CD4-positive, alpha-beta T cell treated with Interleukin-4 for 4 hours (primary cell): Measurements from ENCODE around the gene LPP.
A peak's percentile ranks its signal among the peaks of the same experiment; 100 is the strongest.
"Not testable (repeated sequence)": the region's sequence is repeated elsewhere in the genome, so short reads cannot be mapped to it uniquely, and the experiment has no call there.

ENCODE experiments used
- DNase-seq: peaks from one replicate; pipeline ENCODE4 v3.0.0-alpha.2; 2020

The LPP gene

DNA sequence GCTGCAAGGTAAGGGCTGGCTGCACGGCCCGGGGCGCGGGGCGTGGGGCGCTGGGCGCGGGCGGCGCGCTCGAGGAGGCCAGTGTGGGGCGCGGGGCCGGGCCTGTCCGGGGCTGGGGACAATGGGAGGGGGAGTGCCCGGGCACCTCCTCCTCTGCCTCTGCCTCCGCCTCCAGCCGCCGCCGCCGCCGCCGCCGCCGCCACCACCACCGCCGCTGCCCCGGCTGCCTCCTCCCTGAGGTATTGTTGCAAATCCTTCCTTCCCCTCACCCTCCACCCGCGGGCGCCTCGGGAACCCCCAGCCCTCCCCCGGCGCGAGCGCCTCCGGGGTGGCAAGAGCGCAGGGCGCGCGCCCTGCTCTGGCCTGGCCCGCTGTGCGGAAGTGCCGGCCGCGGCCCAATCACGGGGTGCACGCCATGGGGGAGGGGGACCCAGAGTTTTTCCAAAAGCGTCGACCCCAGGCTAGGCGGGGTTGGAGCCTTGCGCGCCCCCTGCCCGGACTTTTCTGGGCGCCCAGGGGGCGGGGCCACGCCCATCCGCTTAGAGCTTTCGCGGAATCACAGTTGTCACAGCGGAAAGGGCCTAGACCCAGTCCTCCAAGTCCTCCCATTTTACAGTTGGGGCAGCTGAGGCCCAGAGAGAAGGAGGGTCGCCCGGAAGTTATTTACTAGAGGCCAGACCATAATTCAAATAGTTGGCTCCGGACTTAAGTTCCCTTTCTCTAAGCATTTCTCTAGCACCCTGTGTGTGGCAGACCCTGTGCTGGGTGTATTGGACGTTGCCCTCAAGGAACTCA is at the start of gene LPP:
Gene LPP (plus strand): TSS at position 144 of the 795 bp plus-strand sequence. CDS start 251,964 bp downstream, outside the sequence.
- DNase-seq: peak; percentile 87

DNA sequence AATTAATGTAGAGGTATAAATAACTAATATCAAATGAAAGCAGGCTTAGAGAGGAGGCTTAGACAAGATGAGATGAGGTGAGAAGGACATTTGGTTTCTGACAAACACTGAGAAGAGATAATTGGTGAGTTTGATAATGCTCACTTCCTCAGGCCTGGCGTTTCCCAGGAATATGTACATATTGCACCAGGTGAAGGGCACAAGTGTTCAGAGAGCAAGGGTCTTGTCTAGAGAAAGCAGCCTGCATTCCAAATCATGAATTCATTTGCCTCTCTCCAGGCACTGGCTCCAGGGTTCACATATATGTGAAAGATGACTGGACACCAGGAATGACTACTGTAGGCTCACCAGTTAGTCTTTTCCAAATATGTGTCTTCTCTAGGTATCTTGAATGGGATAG is 48.0 kb upstream of the LPP start:
- DNase-seq: no peak

- no peak for DNase-seq
Measured at GRCh38 chr3:188106454-188106853, 47.5 kb upstream of the LPP start.

GRCh38 chr3:188106887-188107830 is 46.8 kb upstream of the LPP start:
- no peak for DNase-seq

DNA sequence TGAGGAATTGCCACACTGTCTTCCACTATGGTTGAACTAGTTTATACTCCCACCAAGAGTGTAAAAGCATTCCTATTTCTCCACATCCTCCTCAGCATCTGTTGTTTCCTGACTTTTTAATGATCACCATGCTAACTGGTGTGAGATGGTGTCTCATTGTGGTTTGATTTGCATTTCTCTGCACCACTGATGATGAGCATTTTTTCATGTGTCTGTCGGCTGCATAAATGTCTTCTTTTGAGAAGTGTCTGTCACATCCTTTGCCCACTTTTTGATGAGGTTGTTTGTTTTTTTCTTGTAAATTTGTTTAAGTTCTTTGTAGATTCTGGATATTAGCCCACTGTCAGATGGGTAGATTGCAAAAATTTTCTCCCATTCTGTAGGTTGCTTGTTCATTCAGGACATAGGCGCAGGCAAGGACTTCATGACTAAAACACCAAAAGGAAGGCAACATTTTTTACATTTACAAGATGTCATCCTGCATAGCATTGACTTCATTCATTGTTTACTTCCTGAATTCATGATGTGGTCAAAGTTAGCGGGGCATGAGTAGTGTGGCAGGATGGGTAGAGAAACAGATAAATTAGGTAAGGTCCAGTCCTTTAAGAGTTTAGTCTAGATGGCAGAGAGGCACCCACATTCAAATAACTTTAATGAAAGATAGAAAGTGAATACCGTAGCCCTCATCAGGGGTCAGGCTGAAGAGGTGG is 45.1 kb upstream of the LPP start:
- DNase-seq: no peak

GRCh38 chr3:188111002-188111584 is 42.9 kb upstream of the LPP start:
- DNase-seq: no peak

GRCh38 chr3:188113756-188114155 is 40.2 kb upstream of the LPP start:
- no peak for DNase-seq

GRCh38 chr3:188119846-188120245 is 34.1 kb upstream of the LPP start:
- DNase-seq: no peak

DNA sequence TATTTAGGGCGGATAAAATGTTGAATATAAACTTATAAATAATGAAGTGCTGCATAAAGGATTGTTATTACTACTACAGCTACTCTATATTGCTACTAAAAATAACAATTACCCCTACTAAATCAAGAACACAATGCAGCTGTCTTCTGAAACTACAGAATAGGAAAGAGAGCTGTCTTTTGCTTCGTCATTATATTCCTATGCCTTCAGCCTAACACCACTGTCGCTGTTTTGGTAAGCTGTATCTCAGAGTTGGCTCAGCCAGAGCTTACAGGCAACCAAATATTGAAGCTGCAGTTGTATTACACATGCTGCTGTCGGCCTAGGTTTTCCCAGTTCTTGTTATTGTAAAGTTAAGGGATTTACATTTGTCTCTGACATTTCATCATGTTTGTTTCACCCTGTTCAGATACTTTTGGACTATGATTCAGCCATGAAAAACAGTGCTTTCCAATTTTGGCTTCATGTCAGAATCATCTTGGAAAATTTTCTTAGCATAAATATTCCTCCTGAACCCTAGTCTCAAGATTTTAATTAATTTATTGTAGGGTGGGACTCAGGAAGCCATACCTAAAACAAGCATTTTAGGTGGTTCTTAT is 31.3 kb upstream of the LPP start:
- DNase-seq: no peak

DNA sequence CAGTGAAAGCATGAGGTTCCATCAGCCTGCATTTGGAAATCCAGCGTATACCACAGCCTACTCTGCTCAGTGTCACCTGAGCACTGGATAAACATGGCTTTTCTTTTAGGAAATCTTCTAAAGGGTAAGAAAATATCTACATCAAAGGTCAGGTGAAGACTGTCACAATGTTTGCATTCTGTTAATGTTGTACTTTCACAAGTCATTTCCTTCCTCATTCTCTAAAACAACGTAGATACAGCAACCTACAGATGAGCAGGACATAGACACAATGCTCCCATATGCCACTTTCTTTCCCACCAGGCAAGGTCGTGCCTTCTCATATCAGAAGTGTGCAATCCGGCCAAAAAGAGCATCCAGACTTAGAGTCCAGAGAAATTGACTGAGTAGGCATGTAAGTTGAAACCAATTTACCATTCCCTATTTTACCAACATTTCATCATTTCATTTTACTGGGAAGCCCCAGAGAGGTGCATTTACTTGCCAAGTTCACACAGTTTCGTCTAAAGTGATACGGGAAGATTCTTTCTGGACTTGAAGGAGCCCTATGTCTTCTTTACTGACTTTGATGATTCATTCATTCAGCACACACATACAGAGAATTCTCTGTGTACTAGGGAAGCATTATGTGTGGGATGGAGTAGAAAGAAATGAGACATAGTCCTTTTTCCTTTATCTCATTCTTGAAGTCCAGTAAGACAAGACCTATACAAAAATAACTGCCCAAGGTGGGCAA is 30.6 kb upstream of the LPP start:
- no peak for DNase-seq

- no peak for DNase-seq
Measured at GRCh38 chr3:188124184-188124583, 29.8 kb upstream of the LPP start.

DNA sequence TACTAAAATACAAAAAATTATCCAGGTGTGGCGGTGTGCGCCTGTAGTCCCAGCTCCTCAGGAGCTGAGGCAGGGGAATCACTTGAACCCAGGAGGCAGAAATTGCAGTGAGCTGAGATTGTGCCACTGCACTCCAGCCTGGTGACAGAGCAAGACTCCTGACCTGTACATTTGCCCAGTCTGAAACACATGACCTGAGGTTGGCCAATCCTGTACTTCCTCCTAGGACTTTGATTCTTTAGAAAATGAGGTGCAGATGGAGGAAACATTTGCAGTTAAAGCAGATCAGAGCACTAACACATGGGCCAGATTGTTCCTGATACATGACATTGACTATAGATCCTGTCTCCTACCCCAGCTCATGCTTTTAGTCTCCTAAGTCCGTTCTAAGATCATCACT is 28.9 kb upstream of the LPP start:
- DNase-seq: no peak

GRCh38 chr3:188126276-188126675 is 27.7 kb upstream of the LPP start:
- DNase-seq: no peak

- DNase-seq: no peak
Measured at GRCh38 chr3:188126934-188127333, 27.0 kb upstream of the LPP start.

DNA sequence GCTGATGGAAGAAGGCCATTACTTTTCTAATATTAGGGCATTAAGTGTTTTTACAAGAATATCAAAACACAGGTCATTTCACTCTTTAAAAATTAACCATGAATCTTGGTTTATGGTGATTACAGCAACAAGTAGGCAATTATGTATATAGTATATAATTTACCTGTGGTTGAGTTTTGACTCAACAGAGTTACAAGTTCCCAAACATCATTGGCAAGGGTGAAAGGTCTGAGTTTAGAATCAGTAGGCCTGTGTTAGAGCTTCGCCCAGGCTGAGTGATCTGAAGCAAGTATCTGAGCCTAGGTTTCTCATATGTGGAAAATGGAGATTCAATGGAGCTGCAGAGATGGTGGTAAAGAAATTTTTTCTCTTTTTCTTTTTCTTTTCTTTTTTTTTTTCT is 25.1 kb upstream of the LPP start:
- no peak for DNase-seq

- DNase-seq: not testable (repeated sequence)
Measured at GRCh38 chr3:188131023-188131422, 22.9 kb upstream of the LPP start.

GRCh38 chr3:188133219-188133618 is 20.7 kb upstream of the LPP start:
- no peak for DNase-seq

DNA sequence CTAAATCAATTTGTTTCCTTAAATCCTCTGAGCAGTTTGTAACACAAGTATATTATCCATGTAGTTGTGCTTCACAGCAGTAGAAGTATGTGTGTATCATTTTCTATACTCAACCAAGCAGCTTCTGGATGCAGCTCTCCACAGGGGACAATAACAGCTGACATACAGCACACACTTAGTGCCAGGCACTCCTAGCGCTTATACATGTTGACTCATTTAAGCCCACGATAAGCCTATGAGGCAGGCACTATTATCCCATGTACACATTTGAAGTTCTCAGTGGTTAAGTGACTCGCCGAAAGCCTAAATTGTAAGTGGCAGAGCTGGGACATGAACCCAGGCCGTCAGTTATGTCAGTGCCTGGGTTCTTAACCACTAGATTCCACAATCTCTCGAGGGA is 20.3 kb upstream of the LPP start:
- no peak for DNase-seq

- no peak for DNase-seq
Measured at GRCh38 chr3:188134079-188134478, 19.9 kb upstream of the LPP start.

- DNase-seq: no peak
Measured at GRCh38 chr3:188134856-188135255, 19.1 kb upstream of the LPP start.

DNA sequence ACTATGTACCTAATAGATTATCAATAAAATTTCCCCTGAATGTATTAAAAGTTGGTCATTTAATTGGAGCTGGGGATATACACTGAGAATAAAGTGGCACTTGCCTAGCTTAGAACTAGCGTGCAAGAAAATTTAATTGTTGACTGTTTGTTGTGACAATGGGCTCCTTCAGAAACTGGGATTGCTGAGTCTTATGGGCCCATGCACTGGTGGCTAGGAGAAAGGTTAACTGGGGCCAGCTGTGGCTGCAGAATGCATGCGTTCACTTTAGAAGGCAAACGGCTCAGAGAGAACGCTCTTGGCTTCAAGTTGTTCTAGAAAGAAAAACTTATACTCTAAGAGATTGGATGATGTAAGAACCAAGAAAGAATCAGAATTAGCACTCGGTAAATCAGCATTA is 18.7 kb upstream of the LPP start:
- DNase-seq: no peak

- no peak for DNase-seq
Measured at GRCh38 chr3:188137051-188137450, 16.9 kb upstream of the LPP start.
